SK-N-SH (cell line): ENCODE data around the gene LRRK2. TPM values are rescaled to one million over a fixed set of nuclear protein-coding genes. Genes with fewer than 3 reads are reported as not detected.

Source experiments
- CTCF ChIA-PET: fragments of 300-600, 350-600 bp; formaldehyde crosslinking; extraction: SDS; loops from one replicate; lab custom pipeline; 2021; lab: Yijun Ruan, JAX
- POLR2A ChIA-PET: fragments of 350-600 bp; sonication (Branson Sonifier 250); formaldehyde crosslinking; extraction: SDS; loops from one replicate; lab custom pipeline; 2020; ENCODE audit warnings: antibody characterized with exemption, inconsistent platforms; lab: Yijun Ruan, JAX
- DNase-seq: peaks from one replicate; pipeline ENCODE4 v3.0.0; 2012
- H2AFZ ChIP-seq: fragments of 200-600 bp; sonication (generic); 2 replicates; pipeline ENCODE4 v1.8.1; 2016; ENCODE audit warnings: antibody characterized with exemption, mild to moderate bottlenecking, low read depth
- H3F3A ChIP-seq: fragments of 200-600 bp; sonication (generic); replicated peaks from 2 replicates; pipeline ENCODE3; 2016; ENCODE audit warnings: antibody characterized with exemption, mild to moderate bottlenecking; ENCODE audit not compliant: insufficient read depth
- H3K27ac ChIP-seq, 2 experiments: fragments of 200-500 bp in 1 of 2; fragments of 200-600 bp in 1 of 2; sonication (Bioruptor generic) in 1 of 2; sonication (generic), shearing (Covaris generic) in 1 of 2; 2 replicates each; pipeline versions ENCODE4 v1.5.1 to v1.6.1; 2014 to 2016; ENCODE audit warnings: low read depth in 2 of 2, inconsistent platforms in 1 of 2, low read length in 1 of 2, mild to moderate bottlenecking in 1 of 2, mixed read lengths in 1 of 2
- H3K27me3 ChIP-seq: fragments of 200-600 bp; sonication (generic), shearing (Covaris generic); 2 replicates; pipeline ENCODE4 v1.6.1; 2016; ENCODE audit warnings: mixed run types; ENCODE audit not compliant: insufficient read depth
- H3K36me3 ChIP-seq, 2 experiments: fragments of 200-500 bp in 1 of 2; fragments of 200-600 bp in 1 of 2; sonication (Bioruptor generic) in 1 of 2; sonication (generic) in 1 of 2; replicated peaks in 1 of 2; 2 replicates each; pipeline versions ENCODE3 to v1.5.1; 2014 to 2016; ENCODE audit warnings: low read length in 1 of 2, mild to moderate bottlenecking in 1 of 2; ENCODE audit not compliant: insufficient read depth in 2 of 2, control insufficient read depth in 1 of 2
- H3K4me1 ChIP-seq, 2 experiments: fragments of 200-500 bp in 1 of 2; fragments of 200-600 bp in 1 of 2; sonication (Bioruptor generic) in 1 of 2; sonication (generic), shearing (Covaris generic) in 1 of 2; 2 replicates each; pipeline versions ENCODE4 v1.5.1 to v1.6.1; 2014 to 2016; ENCODE audit warnings: low read depth in 1 of 2, low read length in 1 of 2, mixed run types in 1 of 2; ENCODE audit not compliant: insufficient read depth in 2 of 2, control insufficient read depth in 1 of 2
- H3K4me2 ChIP-seq: fragments of 200-600 bp; sonication (generic), shearing (Covaris generic); 2 replicates; pipeline ENCODE4 v1.6.1; 2017; ENCODE audit warnings: mixed run types
- H3K4me3 ChIP-seq, 2 experiments: fragments of 200-500 bp in 1 of 2; fragments of 200-600 bp in 1 of 2; sonication (Bioruptor generic) in 1 of 2; sonication (generic), shearing (Covaris generic) in 1 of 2; 2 replicates each; pipeline versions ENCODE4 v1.5.1 to v1.8.1; 2014 to 2016; ENCODE audit warnings: low read depth in 2 of 2, inconsistent platforms in 1 of 2, low read length in 1 of 2, mild to moderate bottlenecking in 1 of 2, mixed read lengths in 1 of 2, moderate library complexity in 1 of 2
- H3K79me2 ChIP-seq: fragments of 200-600 bp; sonication (generic); 2 replicates; pipeline ENCODE4 v1.8.1; 2017; ENCODE audit warnings: mild to moderate bottlenecking; ENCODE audit not compliant: insufficient read depth
- H3K9ac ChIP-seq: fragments of 200-600 bp; sonication (generic); 2 replicates; pipeline ENCODE4 v1.6.1; 2017; ENCODE audit warnings: mixed run types
- H3K9me2 ChIP-seq: fragments of 200-600 bp; sonication (generic); 2 replicates; pipeline ENCODE4 v1.6.1; 2017; ENCODE audit warnings: mixed run types
- H3K9me3 ChIP-seq: fragments of 200-600 bp; sonication (generic); 2 replicates; pipeline ENCODE4 v1.6.1; 2017; ENCODE audit warnings: mixed run types, mild to moderate bottlenecking, moderate library complexity
- H4K20me1 ChIP-seq: fragments of 200-600 bp; sonication (generic); 2 replicates; pipeline ENCODE4 v1.6.1; 2017; ENCODE audit warnings: mild to moderate bottlenecking, mixed run types; ENCODE audit not compliant: insufficient read depth
- CHD2 ChIP-seq: fragments of 150-350 bp; IDR thresholded peaks from 2 replicates; pipeline ENCODE4 v1.6.1; 2018; ENCODE audit warnings: low read length; ENCODE audit not compliant: partially characterized antibody
- CTCF ChIP-seq: fragments of 200-600 bp; sonication (generic); IDR thresholded peaks from 2 replicates; pipeline ENCODE4 v1.6.1; 2017; ENCODE audit warnings: antibody characterized with exemption, mild to moderate bottlenecking, moderate library complexity
- ELF1 ChIP-seq: IDR thresholded peaks from 2 replicates; pipeline ENCODE4 v1.4.0; 2012
- EP300 ChIP-seq, 2 experiments: IDR thresholded peaks; 2 replicates each; pipeline versions ENCODE4 v1.4.0 to v1.6.1; 2012; ENCODE audit warnings: borderline replicate concordance in 1 of 2, low read depth in 1 of 2, low read length in 1 of 2
- EZH2phosphoT487 ChIP-seq: fragments of 200-600 bp; sonication (generic); IDR thresholded peaks from 2 replicates; pipeline ENCODE4 v1.6.1; 2017; ENCODE audit warnings: low read depth, mixed run types, mild to moderate bottlenecking, antibody characterized with exemption, moderate library complexity, borderline replicate concordance
- FOXJ3 ChIP-seq: sonication (generic); formaldehyde crosslinking; IDR thresholded peaks from 2 replicates; pipeline ENCODE4 v1.5.1; 2020; ENCODE audit warnings: mild to moderate bottlenecking, missing genetic modification reagents
- GABPA ChIP-seq: IDR thresholded peaks from 2 replicates; pipeline ENCODE4 v1.4.0; 2012; ENCODE audit warnings: low read depth, mild to moderate bottlenecking
- GATA2 ChIP-seq: sonication (generic); formaldehyde crosslinking; IDR thresholded peaks from 2 replicates; pipeline ENCODE4 v1.5.0; 2020; ENCODE audit warnings: mild to moderate bottlenecking, missing genetic modification reagents
- IRF3 ChIP-seq: fragments of 150-350 bp; IDR thresholded peaks from 2 replicates; pipeline ENCODE4 v1.6.1; 2016; ENCODE audit warnings: mild to moderate bottlenecking, low read depth, low read length
- MAX ChIP-seq: IDR thresholded peaks from 2 replicates; pipeline ENCODE4 v1.4.0; 2012; ENCODE audit warnings: low read depth
- MXI1 ChIP-seq: IDR thresholded peaks from 2 replicates; pipeline ENCODE4 v1.6.1; 2012; ENCODE audit warnings: mild to moderate bottlenecking, low read depth, low read length, improper control_type of control experiment
- NFIC ChIP-seq: IDR thresholded peaks from 2 replicates; pipeline ENCODE4 v1.4.0; 2012; ENCODE audit warnings: borderline replicate concordance
- NRF1 ChIP-seq: IDR thresholded peaks from 2 replicates; pipeline ENCODE4 v1.6.1; 2012; ENCODE audit warnings: low read depth, mild to moderate bottlenecking, low read length
- PBX3 ChIP-seq: IDR thresholded peaks from 2 replicates; pipeline ENCODE4; 2012
- RAD21 ChIP-seq: IDR thresholded peaks from 2 replicates; pipeline ENCODE4 v1.6.1; 2012; ENCODE audit warnings: mild to moderate bottlenecking, low read length
- RCOR1 ChIP-seq: fragments of 150-350 bp; IDR thresholded peaks from 2 replicates; pipeline ENCODE4 v1.6.1; 2017; ENCODE audit warnings: antibody characterized with exemption, low read length
- RFX5 ChIP-seq: IDR thresholded peaks from 2 replicates; pipeline ENCODE4 v1.6.1; 2012; ENCODE audit warnings: mild to moderate bottlenecking, improper control_type of control experiment, low read length
- RXRA ChIP-seq: IDR thresholded peaks from 2 replicates; pipeline ENCODE4 v1.4.0; 2012; ENCODE audit warnings: low read depth, mild to moderate bottlenecking, borderline replicate concordance
- SIN3A ChIP-seq: IDR thresholded peaks from 2 replicates; pipeline ENCODE4 v1.6.1; 2012; ENCODE audit warnings: low read depth, mild to moderate bottlenecking, low read length, moderate library complexity, borderline replicate concordance
- SMC3 ChIP-seq: IDR thresholded peaks from 2 replicates; pipeline ENCODE4 v1.6.1; 2012; ENCODE audit warnings: low read depth, low read length, improper control_type of control experiment
- TAF1 ChIP-seq: IDR thresholded peaks from 2 replicates; pipeline ENCODE4 v1.6.1; 2012; ENCODE audit warnings: low read depth, mild to moderate bottlenecking, low read length, moderate library complexity, borderline replicate concordance
- TCF12 ChIP-seq: IDR thresholded peaks from 2 replicates; pipeline ENCODE4 v1.4.0; 2012
- USF1 ChIP-seq: IDR thresholded peaks from 2 replicates; pipeline ENCODE4 v1.4.0; 2012; ENCODE audit warnings: low read depth, borderline replicate concordance
- YY1 ChIP-seq: IDR thresholded peaks from 2 replicates; pipeline ENCODE4 v1.4.0; 2012; ENCODE audit warnings: low read depth, mild to moderate bottlenecking
- WGBS: methylation state at CpG from one replicate; pipeline ENCODE4 v1.1.6; 2017; ENCODE audit warnings: low lambda C conversion rate; 5-methylcytosine and 5-hydroxymethylcytosine counted together
- polyA plus RNA-seq, 3 experiments: library from polyadenylated mRNA; depleted of rRNA; stranded (reverse); fragments of >200 nt; gene quantifications; 2 replicates each; pipeline ENCODE4 v1.2.3, GENCODE V29; 2012

LRRK2 gene
- polyA plus RNA-seq, 1 of the 3 experiments (the other 2 are of a cell fraction) = 0.08 TPM

- Histone ChIP-seq H3K4me1 (no peaks in the 10 kb centered on the region; a peak in 1 of 4 replicates), H4K20me1 (no peaks in the 10 kb centered on the region), H3K4me2 (no peak overlapping the region), H3K9ac (no peak overlapping the region), H3K36me3 (no peaks in the 10 kb centered on the region)
- WGBS = 46% methylated on average over 3 of the region's 3 CpGs
- TF ChIP-seq EZH2phosphoT487 = no peak
- no peak for TF ChIP-seq GATA2 (CRISPR knock-in tag)
- no peak for TF ChIP-seq RFX5
- TF ChIP-seq GABPA = no peak
- no peak for TF ChIP-seq SMC3
- no peak for TF ChIP-seq ELF1
- no peak for TF ChIP-seq CHD2
- TF ChIP-seq EP300 (IDR thresholded peaks at IDR 0.05; ENCODE audit: borderline replicate concordance in 1 of 2, low read depth in 1 of 2, low read length in 1 of 2) = no peak
- no peak for TF ChIP-seq MXI1
- no peak for TF ChIP-seq NRF1
- TF ChIP-seq PBX3 = no peak
- TF ChIP-seq NFIC = no peak
- TF ChIP-seq TCF12 = no peak
- no peak for TF ChIP-seq RCOR1
- no peak for TF ChIP-seq RXRA
- TF ChIP-seq, all 33 proteins: peak for 0
- no peaks in the 10 kb centered on the region for H3F3A ChIP-seq
- H3K27ac ChIP-seq = no peak overlapping the region
- H3K79me2 ChIP-seq = no peaks in the 10 kb centered on the region
- ChIA-PET CTCF (no interaction called here), POLR2A (no interaction called here)
- no peaks in the 10 kb centered on the region for H3K9me3 ChIP-seq
- H3K9me2 ChIP-seq = no peaks in the 10 kb centered on the region
- no peaks in the 10 kb centered on the region for H3K27me3 ChIP-seq
- H2AFZ ChIP-seq = no peak overlapping the region
- DNase-seq = no peak
- no peak overlapping the region for H3K4me3 ChIP-seq
Observed at GRCh38 chr12:40233741-40234367, 9.1 kb downstream of the LRRK2 start.

- Histone ChIP-seq H3K4me3 (no peak overlapping the region), H3K9ac (no peak overlapping the region), H3K9me3 (no peaks in the 10 kb centered on the region), H2AFZ (no peak overlapping the region), H3K9me2 (no peaks in the 10 kb centered on the region), H3K4me1 (no peaks in the 10 kb centered on the region; a peak in 2 of 4 replicates), H3K36me3 (no peaks in the 10 kb centered on the region), H3K27me3 (no peaks in the 10 kb centered on the region), H3K27ac (no peak overlapping the region), H3F3A (no peaks in the 10 kb centered on the region), H4K20me1 (no peaks in the 10 kb centered on the region), H3K79me2 (no peaks in the 10 kb centered on the region), H3K4me2 (no peak overlapping the region)
- WGBS = 68% methylated on average over 3 of the region's 3 CpGs
- CTCF ChIA-PET = no interaction called here
- POLR2A ChIA-PET = no interaction called here
- DNase-seq = no peak
- TF ChIP-seq MAX = no peak
- TF ChIP-seq TAF1 = no peak
- no peak for TF ChIP-seq RFX5
- no peak for TF ChIP-seq RAD21
- no peak for TF ChIP-seq NFIC
- no peak for TF ChIP-seq SIN3A
- no peak for TF ChIP-seq FOXJ3 (CRISPR knock-in tag)
- no peak for TF ChIP-seq YY1
- no peak for TF ChIP-seq USF1
- TF ChIP-seq IRF3 = no peak
- TF ChIP-seq CHD2 = no peak
- TF ChIP-seq CTCF = no peak
Observed at GRCh38 chr12:40236357-40236850, 11.6 kb downstream of the LRRK2 start.
